K562 (cell line): ENCODE data around the gene TMTC4. TPM values are rescaled to one million over a fixed set of nuclear protein-coding genes. Genes with fewer than 3 reads are reported as not detected.

Source experiments
- ATAC-seq: fragments of 200-7000 bp; cut with Tn5 transposase; 3 replicates; pipeline ENCODE4 v1.9.1; 2020; ENCODE audit warnings: moderate library complexity
- BruUV-seq: library from RNA; stranded (reverse); fragments of 400-500 nt; replicated peaks from 2 replicates; lab custom pipeline; 2021; lab: Mats Ljungman, UMichigan
- CTCF ChIA-PET: fragments of 300-600 bp; formaldehyde crosslinking; extraction: SDS; loops from one replicate; lab custom pipeline; 2021; ENCODE audit warnings: low intra/inter-chr PET ratio; lab: Yijun Ruan, JAX
- POLR2A ChIA-PET: fragments of 300-600, 350-650 bp; sonication (Branson Sonifier 250); formaldehyde crosslinking; extraction: SDS; loops from one replicate; lab custom pipeline; 2021; ENCODE audit warnings: antibody characterized with exemption, inconsistent platforms; lab: Yijun Ruan, JAX
- DNase-seq, 4 experiments: peaks; one replicate each; pipeline versions ENCODE4 v3.0.0 to v3.0.0-alpha.2; 2011 to 2018; ENCODE audit warnings: low spot score in 3 of 4, mixed read lengths in 3 of 4; ENCODE audit errors: extremely low read depth in 1 of 4
- FAIRE-seq: peaks from 2 replicates; lab custom pipeline; 2011; peaks lifted over from hg19 to GRCh38; lab: Jason Lieb, UNC
- H2AFZ ChIP-seq: 2 replicates; pipeline ENCODE4 v1.6.0; 2011; ENCODE audit warnings: low read depth, low read length, control low read depth, inconsistent platforms
- H3K27ac ChIP-seq: fragments of 200-600 bp; 3 replicates; pipeline ENCODE4 v1.8.0; 2011; ENCODE audit warnings: low read depth, mild to moderate bottlenecking, control low read depth, inconsistent platforms, low read length, moderate library complexity, mixed read lengths; ENCODE audit errors: extremely low read depth
- H3K27me3 ChIP-seq, 2 experiments: fragments of 300-600 bp in 1 of 2; 2 replicates in 1 of 2; 3 replicates in 1 of 2; pipeline versions ENCODE4 v1.6.0 to v1.8.0; 2011; ENCODE audit warnings: inconsistent platforms in 2 of 2, low read length in 2 of 2, mild to moderate bottlenecking in 1 of 2, mixed read lengths in 1 of 2, moderate library complexity in 1 of 2; ENCODE audit not compliant: control insufficient read depth in 2 of 2, insufficient read depth in 2 of 2
- H3K36me3 ChIP-seq: fragments of 300-600 bp; 3 replicates; pipeline ENCODE4 v1.8.0; 2011; ENCODE audit warnings: mild to moderate bottlenecking, low read length, inconsistent platforms; ENCODE audit not compliant: control insufficient read depth, insufficient read depth
- H3K4me1 ChIP-seq, 2 experiments: fragments of 200-600 bp in 1 of 2; replicated peaks in 1 of 2; 2 replicates in 1 of 2; 3 replicates in 1 of 2; pipeline versions ENCODE4 v1.5.1 to v1.8.0; 2011; ENCODE audit warnings: inconsistent platforms in 2 of 2, low read length in 2 of 2, mild to moderate bottlenecking in 1 of 2, mixed read lengths in 1 of 2, moderate library complexity in 1 of 2; ENCODE audit not compliant: control insufficient read depth in 2 of 2, insufficient read depth in 2 of 2
- H3K4me2 ChIP-seq: 2 replicates; pipeline ENCODE4 v1.6.1; 2011; ENCODE audit warnings: low read length, control low read depth, inconsistent platforms, mixed read lengths; ENCODE audit not compliant: insufficient read depth
- H3K4me3 ChIP-seq: fragments of 200-600 bp; sonication (generic), shearing (Covaris generic); 2 replicates; pipeline ENCODE4 v1.5.1; 2016; ENCODE audit warnings: control low read depth, inconsistent platforms
- H3K79me2 ChIP-seq: fragments of 200-600 bp; 3 replicates; pipeline ENCODE4 v1.8.0; 2011; ENCODE audit warnings: low read length, inconsistent platforms; ENCODE audit not compliant: control insufficient read depth, insufficient read depth
- H3K9ac ChIP-seq, 2 experiments: 2 replicates each; pipeline versions ENCODE4 v1.6.0 to v1.6.1; 2011; ENCODE audit warnings: low read depth in 2 of 2, low read length in 2 of 2, control low read depth in 1 of 2, inconsistent platforms in 1 of 2, mild to moderate bottlenecking in 1 of 2, mixed read lengths in 1 of 2; ENCODE audit not compliant: insufficient read depth in 1 of 2
- H3K9me1 ChIP-seq: one replicate; pipeline ENCODE4 v1.6.0; 2011; ENCODE audit warnings: inconsistent platforms, mild to moderate bottlenecking, low read length, moderate library complexity; ENCODE audit not compliant: control insufficient read depth, insufficient read depth
- H3K9me3 ChIP-seq: replicated peaks from 2 replicates; pipeline ENCODE4 v1.5.1; 2011; ENCODE audit warnings: low read depth, low read length, inconsistent platforms; ENCODE audit not compliant: control insufficient read depth, insufficient read depth
- H4K20me1 ChIP-seq: replicated peaks from 2 replicates; pipeline ENCODE4 v1.6.1; 2011; ENCODE audit warnings: low read length, inconsistent platforms, mixed read lengths; ENCODE audit not compliant: control insufficient read depth, insufficient read depth
- BRF1 ChIP-seq: IDR thresholded peaks from 3 replicates; pipeline ENCODE4 v1.6.1; 2011; ENCODE audit warnings: borderline replicate concordance, mild to moderate bottlenecking; ENCODE audit not compliant: insufficient read length; ENCODE audit errors: extremely low read depth
- CCNT2 ChIP-seq: IDR thresholded peaks from 2 replicates; pipeline ENCODE4 v1.6.1; 2011; ENCODE audit warnings: borderline replicate concordance, low read depth, mild to moderate bottlenecking, moderate library complexity, mixed read lengths, low read length; ENCODE audit not compliant: insufficient read length; ENCODE audit errors: extremely low read depth
- CREB5 ChIP-seq: fragments of 250-450 bp; sonication (Bioruptor Pico); IDR thresholded peaks from 2 replicates; pipeline ENCODE4 v1.5.0; 2020; ENCODE audit warnings: mild to moderate bottlenecking
- ESRRA ChIP-seq: fragments of 450-650 bp; IDR thresholded peaks from 2 replicates; pipeline ENCODE4 v1.6.1; 2014; ENCODE audit warnings: low read depth, mild to moderate bottlenecking, moderate library complexity, borderline replicate concordance
- HNRNPH1 ChIP-seq: fragments of 200-400 bp; formaldehyde crosslinking; optimal IDR thresholded peaks from 2 replicates; pipeline ENCODE3; 2017; ENCODE audit warnings: low read depth, mild to moderate bottlenecking, low read length, moderate library complexity
- KDM2B ChIP-seq: fragments of 250-450 bp; sonication (Bioruptor Pico); IDR thresholded peaks from 2 replicates; pipeline ENCODE4 v1.8.0; 2021; ENCODE audit warnings: mild to moderate bottlenecking, moderate library complexity
- NCOA4 ChIP-seq: fragments of 450-650 bp; IDR thresholded peaks from 2 replicates; pipeline ENCODE4 v1.6.1; 2018; ENCODE audit warnings: mild to moderate bottlenecking; ENCODE audit not compliant: partially characterized antibody
- SAFB2 ChIP-seq: fragments of 200-400 bp; formaldehyde crosslinking; IDR thresholded peaks from 2 replicates; pipeline ENCODE4 v1.6.1; 2018; ENCODE audit warnings: borderline replicate concordance, low read length, low read depth, moderate library complexity; ENCODE audit not compliant: severe bottlenecking
- SRSF3 ChIP-seq: fragments of 200-400 bp; formaldehyde crosslinking; IDR thresholded peaks from 2 replicates; pipeline ENCODE4 v1.6.1; 2016; ENCODE audit warnings: mild to moderate bottlenecking, low read length, moderate library complexity; ENCODE audit not compliant: insufficient read depth
- SRSF9 ChIP-seq: fragments of 200-400 bp; formaldehyde crosslinking; IDR thresholded peaks from 2 replicates; pipeline ENCODE4 v1.6.1; 2017; ENCODE audit warnings: low read depth, low read length, borderline replicate concordance
- STAT5B ChIP-seq: fragments of 250-450 bp; sonication (Bioruptor Pico); IDR thresholded peaks from 2 replicates; pipeline ENCODE4 v1.8.0; 2021; ENCODE audit warnings: mild to moderate bottlenecking, inconsistent platforms
- TFAP4 ChIP-seq: sonication (generic); formaldehyde crosslinking; IDR thresholded peaks from 2 replicates; pipeline ENCODE4 v1.8.0; 2022; ENCODE audit warnings: missing genetic modification reagents, mild to moderate bottlenecking, moderate library complexity, borderline replicate concordance
- ZNF174 ChIP-seq: fragments of 250-450 bp; sonication (Bioruptor Pico); IDR thresholded peaks from 2 replicates; pipeline ENCODE4 v1.4.0; 2020; ENCODE audit warnings: mild to moderate bottlenecking
- ZNF79 ChIP-seq: fragments of 250-450 bp; sonication (Bioruptor Pico); IDR thresholded peaks from 2 replicates; pipeline ENCODE4 v1.4.0; 2020; ENCODE audit warnings: low read depth, mild to moderate bottlenecking, moderate library complexity
- WGBS: fragments of 100-300 bp; shearing (Covaris generic); methylation state at CpG from one replicate; pipeline ENCODE4 v1.1.6; 2016; ENCODE audit warnings: low coverage, mixed read lengths; ENCODE audit not compliant: insufficient coverage; ENCODE audit errors: missing lambda C conversion rate; 5-methylcytosine and 5-hydroxymethylcytosine counted together
- in situ Hi-C: fragments of 300-500 bp; cut with MboI; formaldehyde crosslinking; loops from 4 replicates; pipeline ENCODE4 v1.15.0; 2018; ENCODE audit warnings: inconsistent platforms, mixed read lengths
- intact Hi-C: fragments of 100-400 bp; cut with micrococcal nuclease; formaldehyde crosslinking; loops from 2 replicates; pipeline ENCODE4 v1.14.2; 2022
- polyA plus RNA-seq, 8 experiments: library from polyadenylated mRNA; depleted of rRNA in 4 of 8; stranded (reverse) in 5 of 8; unstranded in 3 of 8; fragments of >200 nt; fragmentation: Nextera tagmentation in 2 of 8; fragmentation: Illumina TruSeq in 1 of 8; extraction: Ambion mirVana in 2 of 8; extraction: Trizol in 1 of 8; gene quantifications; 2 replicates each; pipeline versions ENCODE4 v1.2.1 to v1.2.3, GENCODE V29; 2011 to 2014; ENCODE audit warnings: inconsistent platforms in 1 of 8, missing spikeins in 1 of 8
- total RNA-seq, 7 experiments: library from RNA; depleted of rRNA in 6 of 7; stranded (reverse); fragments of >200 nt in 6 of 7; fragmentation: Illumina TruSeq in 2 of 7; extraction: Trizol in 2 of 7; gene quantifications; 2 replicates each; pipeline versions ENCODE4 v1.2.1 to v1.2.3, GENCODE V29; 2011 to 2021; ENCODE audit warnings: low replicate concordance in 1 of 7
- TF ChIP-seq, protein P1 (sequence below): sonication (generic); formaldehyde crosslinking; IDR thresholded peaks from 2 replicates; pipeline ENCODE4 v1.8.1; 2023; ENCODE audit warnings: mild to moderate bottlenecking, missing genetic modification reagents
- TF ChIP-seq, protein P2 (sequence below): fragments of 250-450 bp; sonication (Bioruptor Pico); IDR thresholded peaks from 2 replicates; pipeline ENCODE4 v1.8.0; 2021; ENCODE audit warnings: borderline replicate concordance, mild to moderate bottlenecking, moderate library complexity; ENCODE audit not compliant: poor library complexity, severe bottlenecking

Gene TMTC4
- total and polyA plus RNA-seq, 9 of the 15 experiments (the other 6 are each of a cell fraction or from before 2014, with no cell fraction given), result 3.5 to 16.7 (median 11.8) TPM

- TF ChIP-seq ESRRA, result no peak
- no peak for TF ChIP-seq HNRNPH1
- TF ChIP-seq KDM2B, result no peak
- no peak for TF ChIP-seq SRSF9
- no peak for TF ChIP-seq CCNT2
These were observed 38.2 kb downstream of the TMTC4 start (continued) for GRCh38 chr13:100636441-100636840.

DNA sequence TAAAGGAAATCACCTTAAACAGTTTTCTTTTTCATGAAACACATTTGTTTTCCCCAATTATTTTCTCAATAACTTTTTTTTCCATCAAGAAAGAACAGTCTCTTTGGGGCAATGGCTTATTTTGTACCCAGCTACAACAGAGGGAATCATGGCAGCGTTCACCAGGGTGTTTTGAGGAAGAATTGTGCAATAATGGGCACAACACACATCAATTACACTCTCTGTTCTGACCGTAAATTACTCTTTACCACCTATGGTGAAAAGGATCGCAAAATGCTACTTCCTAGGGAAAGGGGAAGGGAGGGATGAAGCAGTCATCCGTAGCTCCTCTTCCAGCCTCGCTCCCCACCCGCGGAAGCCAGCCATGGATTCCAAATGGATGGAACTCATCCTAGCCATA, 38.6 kb downstream of the TMTC4 start:
- ChIA-PET POLR2A (no interaction called here), CTCF (no interaction called here)
- FAIRE-seq (no peak), ATAC-seq (no peak), DNase-seq (no peak)
- peaks cover 41% of the 10 kb centered on the region; the same call in 1 of the 3 replicates for H3K36me3 ChIP-seq
- H3K9ac ChIP-seq, result no peak overlapping the region
- no peaks in the 10 kb centered on the region for H3K9me1 ChIP-seq
- H3K4me2 ChIP-seq, result no peak overlapping the region
- no peaks in the 10 kb centered on the region for H4K20me1 ChIP-seq
- H3K9me3 ChIP-seq, result no peaks in the 10 kb centered on the region
- BruUV-seq, result no TSS peak
- intact Hi-C loops (loop anchor here (5.0 kb wide), 1 partner anchor 64 kb away; no protein-coding TSS in a partner anchor), in situ Hi-C loops (no loop called here)
- no peaks in the 10 kb centered on the region for H3K79me2 ChIP-seq
- no peak overlapping the region for H3K27ac ChIP-seq
- no peaks in the 10 kb centered on the region for H3K4me1 ChIP-seq
- WGBS, result 43% methylated on average over 1 of the region's 7 CpGs
- no peaks in the 10 kb centered on the region for H3K27me3 ChIP-seq
- H3K4me3 ChIP-seq, result no peak overlapping the region
- no peak overlapping the region for H2AFZ ChIP-seq
- TF ChIP-seq NCOA4, result no peak
- no peak for TF ChIP-seq SRSF3
- TF ChIP-seq ZNF79 (CRISPR knock-in tag), result no peak
- no peak for TF ChIP-seq TFAP4 (CRISPR knock-in tag)
- no peak for TF ChIP-seq CREB5 (CRISPR knock-in tag)
- no peak for TF ChIP-seq BRF1
- no peak for TF ChIP-seq SAFB2
- TF ChIP-seq STAT5B (CRISPR knock-in tag), result no peak
- TF ChIP-seq, protein P1, sequence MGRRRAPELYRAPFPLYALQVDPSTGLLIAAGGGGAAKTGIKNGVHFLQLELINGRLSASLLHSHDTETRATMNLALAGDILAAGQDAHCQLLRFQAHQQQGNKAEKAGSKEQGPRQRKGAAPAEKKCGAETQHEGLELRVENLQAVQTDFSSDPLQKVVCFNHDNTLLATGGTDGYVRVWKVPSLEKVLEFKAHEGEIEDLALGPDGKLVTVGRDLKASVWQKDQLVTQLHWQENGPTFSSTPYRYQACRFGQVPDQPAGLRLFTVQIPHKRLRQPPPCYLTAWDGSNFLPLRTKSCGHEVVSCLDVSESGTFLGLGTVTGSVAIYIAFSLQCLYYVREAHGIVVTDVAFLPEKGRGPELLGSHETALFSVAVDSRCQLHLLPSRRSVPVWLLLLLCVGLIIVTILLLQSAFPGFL (CRISPR knock-in tag), result no peak
- no peak for TF ChIP-seq ZNF174 (CRISPR knock-in tag)
- TF ChIP-seq, protein P2, sequence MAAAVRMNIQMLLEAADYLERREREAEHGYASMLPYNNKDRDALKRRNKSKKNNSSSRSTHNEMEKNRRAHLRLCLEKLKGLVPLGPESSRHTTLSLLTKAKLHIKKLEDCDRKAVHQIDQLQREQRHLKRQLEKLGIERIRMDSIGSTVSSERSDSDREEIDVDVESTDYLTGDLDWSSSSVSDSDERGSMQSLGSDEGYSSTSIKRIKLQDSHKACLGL, result no peak
